HEK293 (cell line): ENCODE data around the gene CEP41.

Experiments used
- OSR2 ChIP-seq: fragments of 450-650 bp; formaldehyde crosslinking; IDR thresholded peaks from 2 replicates; pipeline ENCODE4 v1.5.1; 2016; ENCODE audit warnings: missing biosample characterization, missing genetic modification characterization
- PRDM1 ChIP-seq: fragments of 450-650 bp; formaldehyde crosslinking; IDR thresholded peaks from 2 replicates; pipeline ENCODE4; 2016; ENCODE audit warnings: missing biosample characterization, missing genetic modification characterization
- ZNF132 ChIP-seq: fragments of 450-650 bp; formaldehyde crosslinking; IDR thresholded peaks from 2 replicates; pipeline ENCODE4 v1.5.1; 2017; ENCODE audit warnings: missing biosample characterization, missing genetic modification characterization, borderline replicate concordance
- ZNF133 ChIP-seq: fragments of 450-650 bp; formaldehyde crosslinking; IDR thresholded peaks from 2 replicates; pipeline ENCODE4 v1.5.1; 2016; ENCODE audit warnings: missing biosample characterization, missing genetic modification characterization
- ZNF138 ChIP-seq: fragments of 450-650 bp; formaldehyde crosslinking; IDR thresholded peaks from 2 replicates; pipeline ENCODE4 v1.5.1; 2016; ENCODE audit warnings: missing biosample characterization, missing genetic modification characterization, borderline replicate concordance
- ZNF23 ChIP-seq: fragments of 450-650 bp; formaldehyde crosslinking; IDR thresholded peaks from 2 replicates; pipeline ENCODE4 v1.5.1; 2016; ENCODE audit warnings: missing biosample characterization, missing genetic modification characterization, borderline replicate concordance
- ZNF529 ChIP-seq: fragments of 450-650 bp; formaldehyde crosslinking; IDR thresholded peaks from 2 replicates; pipeline ENCODE4 v1.5.1; 2017; ENCODE audit warnings: missing genetic modification characterization, missing biosample characterization; ENCODE audit not compliant: insufficient replicate concordance
- ZNF654 ChIP-seq: fragments of 450-650 bp; formaldehyde crosslinking; IDR thresholded peaks from 2 replicates; pipeline ENCODE4 v1.5.1; 2016; ENCODE audit warnings: low read depth, missing biosample characterization, missing genetic modification characterization
- ZNF660 ChIP-seq: fragments of 450-650 bp; IDR thresholded peaks from 2 replicates; pipeline ENCODE4 v1.5.1; 2018; ENCODE audit warnings: missing biosample characterization, mild to moderate bottlenecking, missing genetic modification characterization
- TF ChIP-seq, protein P1 (sequence below): fragments of 450-650 bp; formaldehyde crosslinking; IDR thresholded peaks from 2 replicates; pipeline ENCODE4 v1.5.1; 2016; ENCODE audit warnings: missing biosample characterization, missing genetic modification characterization, borderline replicate concordance
- TF ChIP-seq, protein P2 (sequence below): fragments of 450-650 bp; formaldehyde crosslinking; IDR thresholded peaks from 2 replicates; pipeline ENCODE4 v1.5.1; 2016; ENCODE audit warnings: missing biosample characterization, missing genetic modification characterization
- TF ChIP-seq, protein P3 (sequence below): fragments of 450-650 bp; formaldehyde crosslinking; IDR thresholded peaks from 2 replicates; pipeline ENCODE4 v1.5.1; 2016; ENCODE audit warnings: missing biosample characterization, missing genetic modification characterization
- TF ChIP-seq, protein P4 (sequence below): IDR thresholded peaks from 2 replicates; pipeline ENCODE4 v1.6.1; 2011; ENCODE audit warnings: mild to moderate bottlenecking, low read depth, low read length, borderline replicate concordance
- TF ChIP-seq, protein P5 (sequence below): fragments of 450-650 bp; formaldehyde crosslinking; IDR thresholded peaks from 2 replicates; pipeline ENCODE4 v1.5.1; 2017; ENCODE audit warnings: missing biosample characterization, missing genetic modification characterization
- TF ChIP-seq, protein P6 (sequence below): fragments of 450-650 bp; IDR thresholded peaks from 2 replicates; pipeline ENCODE4 v1.5.1; 2018; ENCODE audit warnings: missing biosample characterization, mild to moderate bottlenecking, missing genetic modification characterization
- TF ChIP-seq, protein P7 (sequence below): fragments of 450-650 bp; formaldehyde crosslinking; IDR thresholded peaks from 2 replicates; pipeline ENCODE4 v1.5.1; 2016; ENCODE audit warnings: missing biosample characterization, missing genetic modification characterization
- TF ChIP-seq, protein P8 (sequence below): fragments of 450-650 bp; formaldehyde crosslinking; IDR thresholded peaks from 2 replicates; pipeline ENCODE4 v1.5.1; 2016; ENCODE audit warnings: missing biosample characterization, missing genetic modification characterization
- TF ChIP-seq, protein P9 (sequence below): fragments of 450-650 bp; formaldehyde crosslinking; IDR thresholded peaks from 2 replicates; pipeline ENCODE4 v1.5.1; 2016; ENCODE audit warnings: missing biosample characterization, missing genetic modification characterization, borderline replicate concordance

CEP41 gene

DNA sequence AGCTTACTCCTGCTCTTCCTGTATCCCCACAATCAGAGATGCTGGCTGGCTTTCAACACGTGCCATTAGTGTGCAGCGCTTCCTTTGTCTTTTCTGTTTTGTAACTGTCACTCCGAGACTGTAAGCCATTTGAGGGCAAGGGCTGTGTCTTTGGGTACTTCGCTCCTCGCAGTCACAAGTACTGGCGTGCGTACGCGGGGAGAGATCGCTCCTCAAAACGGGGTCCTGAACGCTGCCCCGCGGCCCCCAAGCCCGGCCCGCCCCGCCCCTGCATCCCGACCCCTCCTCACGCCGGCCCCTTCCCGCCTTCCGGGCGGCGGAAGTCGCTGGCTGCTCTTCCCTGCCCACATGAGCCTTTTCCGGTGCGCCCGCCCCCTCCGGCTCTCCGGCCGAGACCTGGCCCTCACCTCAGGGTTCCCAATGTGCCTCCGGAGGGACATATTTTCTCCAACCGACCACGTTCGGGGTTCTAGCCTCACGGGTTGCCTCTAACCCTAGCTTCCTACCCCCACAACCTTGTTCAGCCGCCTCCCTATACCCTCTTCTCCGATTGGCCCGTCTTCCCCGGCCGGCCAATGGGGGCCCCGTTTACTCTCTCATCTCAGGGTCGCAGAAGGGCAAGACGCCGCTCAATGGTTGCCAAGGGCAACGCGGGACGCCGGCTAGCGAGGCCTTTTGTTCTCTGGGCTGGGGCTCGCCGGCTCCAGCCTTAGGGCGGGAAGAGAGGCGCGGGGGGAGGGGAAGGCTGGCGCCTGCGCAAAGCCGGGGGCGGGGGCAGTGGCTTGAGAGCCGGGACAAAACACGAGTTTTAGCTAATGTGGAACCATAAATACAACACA lies at the start of gene CEP41 (continued):
- TF ChIP-seq, protein P1, sequence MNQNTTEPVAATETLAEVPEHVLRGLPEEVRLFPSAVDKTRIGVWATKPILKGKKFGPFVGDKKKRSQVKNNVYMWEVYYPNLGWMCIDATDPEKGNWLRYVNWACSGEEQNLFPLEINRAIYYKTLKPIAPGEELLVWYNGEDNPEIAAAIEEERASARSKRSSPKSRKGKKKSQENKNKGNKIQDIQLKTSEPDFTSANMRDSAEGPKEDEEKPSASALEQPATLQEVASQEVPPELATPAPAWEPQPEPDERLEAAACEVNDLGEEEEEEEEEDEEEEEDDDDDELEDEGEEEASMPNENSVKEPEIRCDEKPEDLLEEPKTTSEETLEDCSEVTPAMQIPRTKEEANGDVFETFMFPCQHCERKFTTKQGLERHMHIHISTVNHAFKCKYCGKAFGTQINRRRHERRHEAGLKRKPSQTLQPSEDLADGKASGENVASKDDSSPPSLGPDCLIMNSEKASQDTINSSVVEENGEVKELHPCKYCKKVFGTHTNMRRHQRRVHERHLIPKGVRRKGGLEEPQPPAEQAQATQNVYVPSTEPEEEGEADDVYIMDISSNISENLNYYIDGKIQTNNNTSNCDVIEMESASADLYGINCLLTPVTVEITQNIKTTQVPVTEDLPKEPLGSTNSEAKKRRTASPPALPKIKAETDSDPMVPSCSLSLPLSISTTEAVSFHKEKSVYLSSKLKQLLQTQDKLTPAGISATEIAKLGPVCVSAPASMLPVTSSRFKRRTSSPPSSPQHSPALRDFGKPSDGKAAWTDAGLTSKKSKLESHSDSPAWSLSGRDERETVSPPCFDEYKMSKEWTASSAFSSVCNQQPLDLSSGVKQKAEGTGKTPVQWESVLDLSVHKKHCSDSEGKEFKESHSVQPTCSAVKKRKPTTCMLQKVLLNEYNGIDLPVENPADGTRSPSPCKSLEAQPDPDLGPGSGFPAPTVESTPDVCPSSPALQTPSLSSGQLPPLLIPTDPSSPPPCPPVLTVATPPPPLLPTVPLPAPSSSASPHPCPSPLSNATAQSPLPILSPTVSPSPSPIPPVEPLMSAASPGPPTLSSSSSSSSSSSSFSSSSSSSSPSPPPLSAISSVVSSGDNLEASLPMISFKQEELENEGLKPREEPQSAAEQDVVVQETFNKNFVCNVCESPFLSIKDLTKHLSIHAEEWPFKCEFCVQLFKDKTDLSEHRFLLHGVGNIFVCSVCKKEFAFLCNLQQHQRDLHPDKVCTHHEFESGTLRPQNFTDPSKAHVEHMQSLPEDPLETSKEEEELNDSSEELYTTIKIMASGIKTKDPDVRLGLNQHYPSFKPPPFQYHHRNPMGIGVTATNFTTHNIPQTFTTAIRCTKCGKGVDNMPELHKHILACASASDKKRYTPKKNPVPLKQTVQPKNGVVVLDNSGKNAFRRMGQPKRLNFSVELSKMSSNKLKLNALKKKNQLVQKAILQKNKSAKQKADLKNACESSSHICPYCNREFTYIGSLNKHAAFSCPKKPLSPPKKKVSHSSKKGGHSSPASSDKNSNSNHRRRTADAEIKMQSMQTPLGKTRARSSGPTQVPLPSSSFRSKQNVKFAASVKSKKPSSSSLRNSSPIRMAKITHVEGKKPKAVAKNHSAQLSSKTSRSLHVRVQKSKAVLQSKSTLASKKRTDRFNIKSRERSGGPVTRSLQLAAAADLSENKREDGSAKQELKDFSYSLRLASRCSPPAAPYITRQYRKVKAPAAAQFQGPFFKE: no peak
- TF ChIP-seq ZNF133 (tag by site-specific recombination): no peak
- TF ChIP-seq, protein P2, sequence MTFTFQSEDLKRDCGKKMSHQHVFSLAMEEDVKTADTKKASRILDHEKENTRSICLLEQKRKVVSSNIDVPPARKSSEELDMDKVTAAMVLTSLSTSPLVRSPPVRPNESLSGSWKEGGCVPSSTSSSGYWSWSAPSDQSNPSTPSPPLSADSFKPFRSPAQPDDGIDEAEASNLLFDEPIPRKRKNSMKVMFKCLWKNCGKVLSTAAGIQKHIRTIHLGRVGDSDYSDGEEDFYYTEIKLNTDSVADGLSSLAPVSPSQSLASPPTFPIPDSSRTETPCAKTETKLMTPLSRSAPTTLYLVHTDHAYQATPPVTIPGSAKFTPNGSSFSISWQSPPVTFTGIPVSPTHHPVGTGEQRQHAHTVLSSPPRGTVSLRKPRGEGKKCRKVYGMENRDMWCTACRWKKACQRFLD: no peak
- TF ChIP-seq, protein P3, sequence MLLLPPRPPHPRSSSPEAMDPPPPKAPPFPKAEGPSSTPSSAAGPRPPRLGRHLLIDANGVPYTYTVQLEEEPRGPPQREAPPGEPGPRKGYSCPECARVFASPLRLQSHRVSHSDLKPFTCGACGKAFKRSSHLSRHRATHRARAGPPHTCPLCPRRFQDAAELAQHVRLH: peak; percentile 100
- TF ChIP-seq, protein P4, sequence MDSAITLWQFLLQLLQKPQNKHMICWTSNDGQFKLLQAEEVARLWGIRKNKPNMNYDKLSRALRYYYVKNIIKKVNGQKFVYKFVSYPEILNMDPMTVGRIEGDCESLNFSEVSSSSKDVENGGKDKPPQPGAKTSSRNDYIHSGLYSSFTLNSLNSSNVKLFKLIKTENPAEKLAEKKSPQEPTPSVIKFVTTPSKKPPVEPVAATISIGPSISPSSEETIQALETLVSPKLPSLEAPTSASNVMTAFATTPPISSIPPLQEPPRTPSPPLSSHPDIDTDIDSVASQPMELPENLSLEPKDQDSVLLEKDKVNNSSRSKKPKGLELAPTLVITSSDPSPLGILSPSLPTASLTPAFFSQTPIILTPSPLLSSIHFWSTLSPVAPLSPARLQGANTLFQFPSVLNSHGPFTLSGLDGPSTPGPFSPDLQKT: no peak
- TF ChIP-seq, protein P5, sequence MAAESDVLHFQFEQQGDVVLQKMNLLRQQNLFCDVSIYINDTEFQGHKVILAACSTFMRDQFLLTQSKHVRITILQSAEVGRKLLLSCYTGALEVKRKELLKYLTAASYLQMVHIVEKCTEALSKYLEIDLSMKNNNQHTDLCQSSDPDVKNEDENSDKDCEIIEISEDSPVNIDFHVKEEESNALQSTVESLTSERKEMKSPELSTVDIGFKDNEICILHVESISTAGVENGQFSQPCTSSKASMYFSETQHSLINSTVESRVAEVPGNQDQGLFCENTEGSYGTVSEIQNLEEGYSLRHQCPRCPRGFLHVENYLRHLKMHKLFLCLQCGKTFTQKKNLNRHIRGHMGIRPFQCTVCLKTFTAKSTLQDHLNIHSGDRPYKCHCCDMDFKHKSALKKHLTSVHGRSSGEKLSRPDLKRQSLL (tag by site-specific recombination): no peak
- TF ChIP-seq, protein P6, sequence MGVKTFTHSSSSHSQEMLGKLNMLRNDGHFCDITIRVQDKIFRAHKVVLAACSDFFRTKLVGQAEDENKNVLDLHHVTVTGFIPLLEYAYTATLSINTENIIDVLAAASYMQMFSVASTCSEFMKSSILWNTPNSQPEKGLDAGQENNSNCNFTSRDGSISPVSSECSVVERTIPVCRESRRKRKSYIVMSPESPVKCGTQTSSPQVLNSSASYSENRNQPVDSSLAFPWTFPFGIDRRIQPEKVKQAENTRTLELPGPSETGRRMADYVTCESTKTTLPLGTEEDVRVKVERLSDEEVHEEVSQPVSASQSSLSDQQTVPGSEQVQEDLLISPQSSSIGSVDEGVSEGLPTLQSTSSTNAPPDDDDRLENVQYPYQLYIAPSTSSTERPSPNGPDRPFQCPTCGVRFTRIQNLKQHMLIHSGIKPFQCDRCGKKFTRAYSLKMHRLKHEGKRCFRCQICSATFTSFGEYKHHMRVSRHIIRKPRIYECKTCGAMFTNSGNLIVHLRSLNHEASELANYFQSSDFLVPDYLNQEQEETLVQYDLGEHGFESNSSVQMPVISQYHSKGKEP (tag by site-specific recombination): no peak
- no peak for TF ChIP-seq ZNF529 (tag by site-specific recombination)
- TF ChIP-seq PRDM1: no peak
- TF ChIP-seq ZNF660: no peak
- TF ChIP-seq, protein P7, sequence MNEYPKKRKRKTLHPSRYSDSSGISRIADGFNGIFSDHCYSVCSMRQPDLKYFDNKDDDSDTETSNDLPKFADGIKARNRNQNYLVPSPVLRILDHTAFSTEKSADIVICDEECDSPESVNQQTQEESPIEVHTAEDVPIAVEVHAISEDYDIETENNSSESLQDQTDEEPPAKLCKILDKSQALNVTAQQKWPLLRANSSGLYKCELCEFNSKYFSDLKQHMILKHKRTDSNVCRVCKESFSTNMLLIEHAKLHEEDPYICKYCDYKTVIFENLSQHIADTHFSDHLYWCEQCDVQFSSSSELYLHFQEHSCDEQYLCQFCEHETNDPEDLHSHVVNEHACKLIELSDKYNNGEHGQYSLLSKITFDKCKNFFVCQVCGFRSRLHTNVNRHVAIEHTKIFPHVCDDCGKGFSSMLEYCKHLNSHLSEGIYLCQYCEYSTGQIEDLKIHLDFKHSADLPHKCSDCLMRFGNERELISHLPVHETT (tag by site-specific recombination): no peak
- no peak for TF ChIP-seq ZNF654 (tag by site-specific recombination)
- TF ChIP-seq ZNF138 (tag by site-specific recombination): no peak
- no peak for TF ChIP-seq ZNF132 (tag by site-specific recombination)
- TF ChIP-seq, protein P8, sequence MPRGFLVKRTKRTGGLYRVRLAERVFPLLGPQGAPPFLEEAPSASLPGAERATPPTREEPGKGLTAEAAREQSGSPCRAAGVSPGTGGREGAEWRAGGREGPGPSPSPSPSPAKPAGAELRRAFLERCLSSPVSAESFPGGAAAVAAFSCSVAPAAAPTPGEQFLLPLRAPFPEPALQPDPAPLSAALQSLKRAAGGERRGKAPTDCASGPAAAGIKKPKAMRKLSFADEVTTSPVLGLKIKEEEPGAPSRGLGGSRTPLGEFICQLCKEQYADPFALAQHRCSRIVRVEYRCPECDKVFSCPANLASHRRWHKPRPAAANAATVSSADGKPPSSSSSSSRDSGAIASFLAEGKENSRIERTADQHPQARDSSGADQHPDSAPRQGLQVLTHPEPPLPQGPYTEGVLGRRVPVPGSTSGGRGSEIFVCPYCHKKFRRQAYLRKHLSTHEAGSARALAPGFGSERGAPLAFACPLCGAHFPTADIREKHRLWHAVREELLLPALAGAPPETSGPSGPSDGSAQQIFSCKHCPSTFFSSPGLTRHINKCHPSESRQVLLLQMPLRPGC (tag by site-specific recombination): no peak; the same call in 1 of the 2 replicates
- TF ChIP-seq, protein P9, sequence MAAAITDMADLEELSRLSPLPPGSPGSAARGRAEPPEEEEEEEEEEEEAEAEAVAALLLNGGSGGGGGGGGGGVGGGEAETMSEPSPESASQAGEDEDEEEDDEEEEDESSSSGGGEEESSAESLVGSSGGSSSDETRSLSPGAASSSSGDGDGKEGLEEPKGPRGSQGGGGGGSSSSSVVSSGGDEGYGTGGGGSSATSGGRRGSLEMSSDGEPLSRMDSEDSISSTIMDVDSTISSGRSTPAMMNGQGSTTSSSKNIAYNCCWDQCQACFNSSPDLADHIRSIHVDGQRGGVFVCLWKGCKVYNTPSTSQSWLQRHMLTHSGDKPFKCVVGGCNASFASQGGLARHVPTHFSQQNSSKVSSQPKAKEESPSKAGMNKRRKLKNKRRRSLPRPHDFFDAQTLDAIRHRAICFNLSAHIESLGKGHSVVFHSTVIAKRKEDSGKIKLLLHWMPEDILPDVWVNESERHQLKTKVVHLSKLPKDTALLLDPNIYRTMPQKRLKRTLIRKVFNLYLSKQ (tag by site-specific recombination): no peak
- TF ChIP-seq ZNF23 (tag by site-specific recombination): no peak
- no peak for TF ChIP-seq OSR2
